HG03432 (cell line): ENCODE results near the gene GRAMD1B.

Experiments used
- ATAC-seq: cut with Tn5 transposase; IDR thresholded peaks from one replicate; pipeline ENCODE4 v1.9.1; 2021; ENCODE audit warnings: mild to moderate bottlenecking, moderate library complexity; ENCODE audit not compliant: unreplicated experiment

GRAMD1B gene

DNA sequence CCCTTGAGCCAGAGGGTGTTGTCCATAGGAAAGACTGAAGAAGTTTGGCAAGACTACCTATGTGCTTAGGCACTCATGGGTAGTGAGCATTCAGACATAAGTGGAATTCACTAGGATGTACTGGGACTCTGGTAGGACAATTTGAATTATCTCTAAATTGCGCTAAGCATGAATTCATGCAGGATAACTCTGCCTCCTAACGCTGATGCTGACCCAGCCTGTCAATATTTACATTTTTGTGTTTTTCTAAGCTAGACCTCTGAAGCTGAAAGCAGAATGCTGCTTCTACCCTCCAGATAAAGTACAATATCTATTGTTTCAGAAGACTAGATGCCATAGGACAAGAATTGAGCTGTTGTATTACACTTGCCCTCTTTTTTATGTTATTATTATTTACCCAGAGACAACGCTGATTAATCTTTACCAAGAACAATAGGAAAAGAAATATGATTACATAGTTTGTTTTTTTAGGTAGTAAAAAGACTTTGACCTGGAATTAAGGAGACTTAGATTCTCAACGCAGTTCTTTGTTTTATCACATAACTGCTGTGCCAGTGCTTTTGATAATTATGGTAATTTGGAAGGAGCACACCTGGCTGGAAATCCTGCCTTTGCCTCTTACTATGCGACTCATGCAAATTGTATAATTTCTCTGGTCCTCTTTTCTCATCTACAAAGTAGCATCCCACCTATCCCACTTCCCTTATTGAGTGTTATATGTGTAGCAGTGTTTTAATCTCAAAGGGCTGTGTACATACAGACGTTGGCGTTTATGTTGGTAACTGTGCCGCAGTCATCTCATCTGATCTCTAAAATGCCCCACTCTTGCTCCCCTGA is 21.2 kb upstream of the GRAMD1B start:
- no peak for ATAC-seq

DNA sequence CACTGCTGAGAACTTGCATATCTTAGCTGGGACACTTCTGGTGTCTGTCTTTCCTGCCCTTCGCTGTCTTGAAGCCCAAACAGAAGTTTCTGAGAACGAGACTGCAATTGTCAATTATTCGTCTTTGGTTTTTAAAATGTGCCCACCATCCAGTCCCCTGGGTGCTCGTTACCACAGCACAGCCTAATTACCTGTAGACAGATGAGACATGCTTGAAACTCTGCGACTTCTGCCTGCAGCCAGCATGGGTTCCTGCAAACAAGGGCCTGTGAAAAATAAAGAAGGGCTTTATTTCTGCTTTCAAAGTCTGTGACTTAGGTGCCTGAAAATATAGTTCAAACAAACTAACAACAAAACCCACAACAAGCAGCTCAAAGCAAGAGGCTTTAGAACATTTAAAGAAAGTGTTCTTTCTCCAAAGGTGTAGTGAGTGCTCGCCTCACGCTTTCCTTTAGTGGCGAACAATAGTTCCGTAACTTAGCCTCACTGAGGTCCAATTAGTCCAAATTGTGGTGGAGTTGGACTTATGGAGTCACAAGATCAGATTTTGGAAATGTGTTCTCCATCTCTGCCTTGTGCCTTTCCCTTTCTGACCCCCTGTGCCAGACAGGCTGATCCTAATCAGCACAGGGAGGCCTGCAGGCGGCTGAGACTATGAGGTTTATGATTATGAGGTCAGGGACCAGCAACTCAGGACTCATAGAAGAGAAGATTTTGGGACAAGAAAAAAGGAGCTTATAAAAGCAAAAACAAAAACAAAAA is 20.4 kb upstream of the GRAMD1B start:
- no peak for ATAC-seq

DNA sequence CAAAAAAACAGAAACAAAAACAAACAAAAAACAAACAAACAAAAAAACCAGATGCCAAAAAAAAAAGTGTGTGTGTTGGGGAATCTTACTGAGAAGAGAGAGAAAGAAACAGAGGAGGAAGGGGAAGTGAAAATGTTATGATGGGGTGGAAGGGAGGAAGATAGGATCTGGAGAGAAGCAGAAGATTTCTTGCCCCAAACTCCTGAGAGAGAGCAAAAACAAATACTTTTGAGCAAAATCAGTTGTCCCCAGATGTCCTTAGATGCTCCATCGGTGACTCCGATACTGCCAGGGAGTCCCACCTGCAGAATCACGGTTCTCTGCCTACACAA is 19.9 kb upstream of the GRAMD1B start:
- no peak for ATAC-seq

DNA sequence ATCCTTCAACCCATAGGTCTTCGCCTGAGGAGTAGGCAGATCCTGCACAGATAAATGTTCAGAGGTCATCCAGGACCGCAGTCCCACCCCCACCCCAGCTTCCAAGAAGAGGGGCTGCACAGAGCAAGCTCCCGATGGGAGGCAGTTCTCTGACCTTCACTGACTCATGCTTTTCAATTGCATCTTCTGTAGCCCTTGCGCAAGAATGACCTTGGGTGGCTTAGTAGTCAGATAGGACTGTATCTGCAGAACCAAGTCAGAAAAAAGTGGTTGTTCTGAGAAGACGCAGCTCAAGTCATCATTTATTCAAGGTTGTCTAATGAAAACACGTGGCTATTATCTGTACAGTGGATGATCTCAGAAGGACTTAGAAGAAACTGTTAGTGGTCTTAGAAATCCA is 16.4 kb upstream of the GRAMD1B start:
- no peak for ATAC-seq

DNA sequence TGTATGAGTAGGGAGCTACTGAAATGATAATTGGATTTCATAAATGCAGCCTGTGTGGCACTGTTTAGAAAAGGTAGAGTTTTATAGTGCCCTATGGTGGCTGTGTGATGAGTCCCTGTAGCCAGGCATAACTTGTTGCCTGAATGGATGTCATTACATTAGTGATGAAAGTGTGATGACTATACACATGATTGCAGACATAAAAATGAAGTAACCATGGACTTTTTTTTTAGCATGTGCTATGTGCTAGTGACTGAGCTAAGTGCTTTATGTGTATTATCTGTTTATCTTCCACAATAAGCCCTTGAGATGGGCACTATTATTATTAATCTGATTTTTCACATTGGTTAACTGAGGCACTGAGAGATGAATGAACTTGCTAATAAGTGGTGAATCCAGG is 13.5 kb upstream of the GRAMD1B start:
- ATAC-seq = no peak

DNA sequence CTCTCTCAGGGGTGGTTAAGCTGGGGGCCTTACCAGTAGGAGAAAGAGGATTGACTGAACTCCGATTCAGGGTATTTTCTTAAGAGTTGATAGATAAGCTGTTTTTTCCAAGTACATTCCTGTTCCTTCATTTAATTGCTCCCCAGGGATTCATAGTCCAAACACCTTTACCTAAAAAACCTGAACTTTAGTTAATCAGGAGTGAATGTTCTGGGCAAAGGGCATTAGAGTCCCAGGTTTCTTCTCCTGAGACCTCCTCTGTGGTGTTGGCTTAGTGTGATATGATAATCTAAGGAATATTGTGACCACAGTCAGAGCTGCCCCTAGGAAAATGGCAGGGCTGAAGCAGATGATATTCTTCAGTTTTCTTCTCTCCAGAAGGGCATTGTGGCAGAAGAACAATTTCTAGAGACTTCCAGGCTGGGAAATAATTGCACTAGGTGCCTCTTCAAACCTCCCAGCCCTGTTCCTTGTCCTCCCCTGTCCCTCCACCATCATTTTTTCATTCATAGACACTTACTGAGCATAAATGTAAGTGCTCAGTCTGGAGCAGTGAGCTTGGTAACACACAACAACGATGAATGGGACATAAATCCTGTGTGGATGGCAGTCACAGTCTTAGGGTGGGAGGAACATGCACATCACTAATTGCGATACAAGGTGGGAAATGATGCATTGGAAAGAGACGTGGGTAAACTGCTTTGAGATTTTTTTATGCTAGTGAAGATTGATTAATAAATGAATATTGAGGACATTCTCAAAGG is 11.5 kb upstream of the GRAMD1B start:
- ATAC-seq = no peak

DNA sequence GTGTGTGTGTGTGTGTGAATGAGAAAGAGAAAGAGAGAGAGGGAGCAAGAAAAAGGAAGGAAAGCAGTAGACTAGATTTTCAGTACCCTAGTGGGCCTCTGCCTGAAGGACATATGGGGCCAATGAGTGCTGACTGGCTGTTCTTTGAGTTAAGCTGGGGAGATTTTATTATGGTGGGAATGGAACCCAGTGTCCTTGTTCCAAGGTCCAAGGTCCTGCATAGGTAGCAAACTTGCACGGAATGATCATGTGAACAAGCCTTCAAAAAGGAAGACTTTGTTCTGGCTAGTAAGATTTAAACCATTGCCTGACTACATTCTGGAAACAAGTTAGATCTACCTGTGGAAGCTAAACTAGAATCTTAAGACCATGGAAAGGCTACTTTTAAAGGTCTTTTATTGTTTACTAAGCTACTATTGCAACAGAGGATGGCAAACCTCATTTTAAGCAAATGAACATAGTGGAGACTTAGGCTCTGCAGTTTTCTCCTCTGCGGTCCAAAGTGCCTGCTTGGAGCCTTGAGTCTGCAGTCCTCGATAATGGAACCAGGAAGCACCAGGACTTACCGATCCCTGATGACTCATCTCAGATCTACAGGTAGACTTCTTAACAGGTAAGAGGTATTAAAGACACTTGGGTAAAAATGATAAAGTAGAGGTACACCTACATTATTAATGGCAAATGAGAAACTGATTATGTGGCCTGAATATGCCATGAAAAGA is 10.2 kb upstream of the GRAMD1B start:
- no peak for ATAC-seq

DNA sequence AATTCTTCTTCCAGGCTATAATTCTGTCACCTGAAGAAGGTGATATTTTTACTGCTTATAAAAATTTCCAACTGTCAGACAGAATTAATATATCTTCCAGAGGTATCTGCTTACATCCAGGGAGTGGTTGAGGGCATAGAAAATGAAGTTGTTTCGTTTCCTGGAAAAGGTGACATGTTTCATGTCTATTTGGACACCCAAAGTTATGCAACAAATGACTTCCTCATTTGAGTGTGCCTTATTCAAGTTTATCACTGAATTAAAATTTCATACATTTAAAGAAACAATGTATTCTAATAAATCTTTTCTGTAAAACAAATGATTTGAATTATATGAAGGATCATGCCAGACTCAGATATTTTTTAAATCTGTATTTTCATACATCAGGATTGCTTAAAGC is 8.5 kb upstream of the GRAMD1B start:
- no peak for ATAC-seq

DNA sequence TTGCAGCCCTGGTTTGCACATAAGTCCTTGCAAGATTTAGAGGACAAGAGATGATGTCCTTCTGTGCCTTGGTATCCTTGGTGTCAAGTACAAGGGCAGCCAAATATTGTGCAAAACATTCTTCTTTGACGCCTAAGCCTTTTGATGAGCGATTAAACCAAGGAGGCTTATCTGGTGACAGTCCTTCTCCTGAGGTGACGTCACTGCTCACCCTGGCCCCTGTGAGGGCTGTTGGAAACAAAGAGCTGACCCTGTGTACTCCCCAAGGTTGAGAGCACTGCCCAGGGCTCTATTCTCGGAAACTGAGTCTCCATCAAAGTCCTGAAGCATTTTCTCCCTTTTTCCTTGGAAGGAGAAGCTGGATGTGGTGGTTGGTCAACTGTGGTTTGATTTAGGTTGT is 4.7 kb upstream of the GRAMD1B start:
- no peak for ATAC-seq

DNA sequence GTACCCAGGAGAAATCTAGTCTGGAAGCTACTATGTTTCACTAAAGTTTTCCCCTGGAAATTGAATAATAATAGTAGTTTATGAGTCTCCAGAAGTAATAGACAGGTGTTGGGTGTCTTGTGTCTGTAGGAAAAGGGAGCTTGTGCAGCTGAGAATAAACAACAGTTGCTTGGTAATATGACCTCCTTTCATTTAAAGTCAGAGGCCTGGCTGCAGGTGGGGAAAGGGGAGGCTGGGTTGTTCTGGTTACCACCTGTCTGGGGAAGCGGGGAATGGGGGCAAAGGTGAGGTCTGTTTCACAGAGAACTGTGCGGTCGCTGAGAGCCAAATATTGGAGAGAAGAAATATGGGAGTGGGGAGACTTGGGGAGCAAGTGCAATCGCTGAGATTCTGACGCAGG is 3.3 kb upstream of the GRAMD1B start:
- ATAC-seq = no peak

DNA sequence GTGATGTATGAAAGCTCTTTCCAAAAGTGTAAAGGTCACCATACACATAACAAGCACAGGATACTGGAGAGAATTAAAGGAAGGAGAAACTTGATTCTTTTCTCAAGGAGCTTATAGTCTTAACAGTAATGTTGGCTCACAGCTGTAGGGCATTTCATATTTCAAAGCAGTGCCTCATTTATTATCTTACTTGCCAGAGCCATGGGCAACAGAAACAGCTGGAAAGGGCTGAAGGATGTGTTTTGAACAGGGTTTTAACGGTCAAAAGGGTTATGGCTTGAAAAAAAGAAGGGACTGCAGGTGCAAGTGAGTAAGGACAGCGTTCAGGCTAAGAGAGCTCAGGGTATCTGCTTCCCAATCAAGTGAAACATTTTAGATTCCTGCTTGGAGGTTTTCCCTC is 2.7 kb upstream of the GRAMD1B start:
- ATAC-seq = no peak

DNA sequence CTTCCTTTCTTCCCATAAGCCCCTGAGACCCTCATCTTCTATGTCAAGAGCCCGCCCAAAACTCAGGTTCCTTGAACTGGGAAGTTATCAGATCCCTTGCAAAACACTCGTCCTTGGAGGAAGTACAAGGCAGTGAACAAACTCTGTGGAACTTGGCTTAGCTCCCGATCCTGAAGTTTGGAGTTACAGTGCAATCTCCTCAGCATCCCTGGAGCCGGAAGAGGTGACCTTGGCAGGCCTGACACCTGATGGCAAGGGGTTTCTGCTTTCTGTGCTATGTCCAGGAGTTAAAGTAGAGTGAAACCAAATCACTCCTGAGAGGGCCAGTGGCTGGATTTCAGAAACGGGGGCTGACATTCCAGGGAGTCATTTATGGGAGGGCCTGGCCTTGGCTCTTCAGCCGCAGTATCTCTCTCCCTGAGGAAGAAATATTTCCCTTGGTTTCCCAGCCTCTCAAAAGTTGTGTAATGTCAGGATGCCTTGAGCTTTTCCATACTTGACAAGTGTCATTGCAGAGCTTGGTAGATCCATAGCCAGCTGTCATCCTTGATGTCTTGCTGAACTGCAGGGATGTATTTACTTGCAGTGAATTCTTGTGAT is 1.9 kb upstream of the GRAMD1B start:
- no peak for ATAC-seq

DNA sequence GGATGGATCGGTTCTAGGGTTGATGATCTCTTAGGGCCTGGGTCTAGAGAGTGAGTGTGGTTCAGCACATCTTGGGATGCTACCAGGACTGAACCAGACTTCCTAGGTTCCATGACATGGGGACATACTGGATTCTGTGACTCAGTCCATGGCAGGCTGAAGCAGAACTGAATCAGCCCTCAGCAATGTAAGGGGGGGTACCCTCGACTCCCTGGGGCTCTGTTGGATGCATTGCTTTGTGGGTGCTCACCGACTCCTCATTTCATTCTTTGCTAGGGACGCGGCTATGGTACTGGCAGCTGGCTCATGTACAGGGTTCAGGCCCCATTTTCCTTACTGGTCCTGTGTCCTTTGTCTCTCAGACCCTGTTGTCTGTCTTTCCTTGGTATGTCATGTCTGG is 733 bp upstream of the GRAMD1B start:
- ATAC-seq = no peak

DNA sequence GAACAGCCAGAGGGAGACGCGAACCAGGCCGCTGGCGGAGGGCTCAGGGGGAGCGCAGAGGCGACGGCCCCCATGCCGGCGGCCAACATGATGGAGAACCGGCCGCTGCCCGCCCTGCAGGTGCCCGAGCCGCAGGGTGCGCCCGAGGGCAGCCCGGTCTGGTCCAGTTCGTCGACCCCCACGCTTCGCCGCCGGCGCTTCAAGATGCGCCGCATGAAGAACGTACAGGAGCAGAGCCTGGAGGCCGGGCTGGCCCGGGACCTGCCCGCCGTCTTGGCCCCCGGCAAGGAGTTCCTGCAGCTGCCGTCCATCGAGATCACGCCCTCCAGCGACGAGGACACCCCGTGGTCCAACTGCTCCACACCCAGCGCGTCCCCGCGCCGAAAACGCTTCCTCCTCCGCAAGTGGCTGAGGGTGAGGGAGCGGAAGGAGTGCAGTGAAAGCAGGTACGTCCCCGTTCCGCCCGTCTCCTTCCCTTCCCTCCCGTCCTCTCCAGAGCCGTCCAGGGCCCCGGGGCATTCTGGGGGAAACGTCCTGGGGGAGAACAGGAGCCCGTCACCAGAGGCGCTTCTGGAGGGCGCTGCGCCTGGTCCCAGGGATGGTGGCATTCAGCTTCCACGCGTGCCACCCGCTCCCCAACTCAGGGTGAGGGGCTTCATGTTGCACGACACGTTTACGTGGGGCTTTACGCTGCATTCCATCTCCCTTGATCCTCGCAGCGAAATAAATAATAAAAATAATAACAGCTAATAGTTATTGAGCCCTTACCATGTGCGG is 840 bp downstream of the GRAMD1B start:
- ATAC-seq = peak; percentile 64

DNA sequence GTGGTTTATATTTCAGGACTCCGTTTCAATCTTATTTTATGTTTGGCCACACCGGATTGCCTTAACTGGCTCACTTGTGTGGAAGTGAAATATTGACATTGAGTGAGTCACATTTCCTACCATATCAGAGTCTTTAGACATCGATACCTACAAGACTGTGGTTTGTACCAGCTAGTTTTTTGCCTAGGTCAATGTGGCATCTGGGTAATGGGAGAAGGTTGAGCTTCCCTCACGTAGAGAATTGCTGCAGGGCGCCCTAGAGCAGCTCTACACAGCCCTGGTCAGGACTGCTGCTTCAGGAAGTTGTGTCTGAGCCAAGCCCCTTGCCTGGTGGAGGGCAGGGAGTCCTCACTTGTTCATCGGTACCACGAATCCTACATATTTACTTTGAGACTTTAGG is 1.6 kb downstream of the GRAMD1B start:
- no peak for ATAC-seq

DNA sequence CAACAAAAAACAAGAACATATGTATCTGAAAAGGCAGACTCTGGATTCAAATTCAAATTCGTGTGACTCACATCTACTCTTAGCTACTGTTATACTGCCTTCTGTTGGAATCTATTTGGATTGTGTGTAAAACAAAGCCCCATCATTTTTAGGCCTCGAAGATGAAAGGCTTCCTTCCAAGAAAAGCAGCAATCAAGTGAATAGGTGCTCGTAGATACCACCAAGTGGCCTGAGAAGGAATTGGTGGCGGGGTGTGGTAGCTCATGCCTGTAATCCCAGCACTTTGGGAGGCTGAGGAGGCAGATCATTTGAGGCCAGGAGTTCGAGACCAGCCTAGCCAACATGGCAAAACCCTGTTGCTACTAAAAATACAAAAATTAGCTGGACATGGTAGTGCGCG is 4.2 kb downstream of the GRAMD1B start:
- no peak for ATAC-seq

DNA sequence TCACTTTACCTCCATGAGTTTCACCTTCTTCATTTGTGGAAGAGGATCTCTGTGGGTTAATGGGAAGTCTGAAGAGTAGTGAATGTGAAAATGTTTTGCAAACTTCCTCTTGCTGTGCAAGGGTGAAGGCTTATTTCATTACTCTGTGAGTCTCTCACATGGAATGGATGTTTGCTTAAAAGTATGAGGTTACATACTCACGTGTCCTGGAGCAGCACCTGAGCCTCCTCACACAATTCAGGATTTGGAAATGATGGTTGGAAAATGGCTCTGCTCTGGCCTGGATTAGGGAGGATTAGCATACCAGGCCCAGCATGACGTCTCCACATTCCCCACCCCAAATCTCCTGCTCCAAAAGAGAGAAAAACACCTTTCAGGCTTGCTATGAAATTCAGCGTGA is 4.8 kb downstream of the GRAMD1B start:
- ATAC-seq = no peak

DNA sequence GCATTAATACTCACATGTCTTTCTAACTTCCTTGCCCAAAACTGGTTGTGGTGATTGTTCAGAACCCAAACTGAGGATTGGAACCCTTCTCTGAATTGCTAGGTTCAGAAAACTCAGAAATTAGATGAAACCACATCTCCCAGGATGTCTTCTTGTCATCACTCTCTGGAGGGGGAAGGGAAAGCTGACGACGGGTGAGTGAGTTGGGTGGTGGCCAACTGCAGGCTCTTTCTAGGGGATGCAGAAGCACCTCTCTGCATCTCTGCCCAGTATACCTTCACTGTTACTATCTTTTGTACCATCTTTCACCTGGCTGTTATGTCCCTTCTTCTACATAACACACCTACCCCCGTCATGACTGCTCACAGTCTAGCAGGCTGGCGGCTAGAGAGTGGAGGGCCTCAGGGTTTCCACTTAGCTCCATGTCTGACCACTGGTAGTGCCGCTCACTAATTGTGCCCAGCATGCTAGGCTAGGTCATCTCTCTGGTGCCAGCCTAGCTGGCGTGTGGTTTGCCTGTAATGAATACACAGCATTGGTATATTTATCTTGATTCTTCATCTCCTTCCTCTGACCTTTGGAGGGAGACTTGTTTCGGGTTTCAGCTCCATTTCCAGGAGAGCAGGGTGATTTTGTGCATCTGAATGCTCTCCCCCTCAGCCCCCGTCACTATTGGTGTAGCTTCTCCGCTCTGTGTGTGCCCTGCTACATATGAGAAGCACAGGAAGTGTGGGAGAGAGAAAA is 7.3 kb downstream of the GRAMD1B start:
- ATAC-seq = no peak

DNA sequence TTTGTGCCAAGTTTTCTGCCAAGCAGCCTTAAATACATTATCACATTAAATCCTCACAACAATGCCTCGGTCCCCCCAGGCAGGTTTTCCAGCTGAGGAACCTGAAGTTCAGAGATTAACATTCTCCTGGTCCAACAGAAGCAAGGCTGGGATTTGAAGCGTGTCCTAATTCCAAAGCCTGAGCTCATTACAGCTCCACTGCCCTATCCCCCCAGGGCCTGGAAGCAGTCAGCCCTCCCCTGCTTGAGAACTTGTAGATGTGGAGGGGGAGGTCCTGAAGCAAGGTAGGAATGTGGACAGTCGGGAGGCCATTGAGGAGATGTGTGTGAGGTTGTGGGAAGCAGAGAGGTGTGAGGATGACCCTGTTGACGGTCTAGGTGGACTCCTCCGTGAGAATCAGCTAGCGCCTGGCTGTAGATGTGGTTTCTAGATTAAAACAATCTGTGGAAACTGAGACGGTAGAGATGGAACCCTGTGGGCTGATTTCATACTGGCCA is 8.1 kb downstream of the GRAMD1B start:
- no peak for ATAC-seq
